K562 (cell line): ENCODE data around the gene GLRX2. TPM values are rescaled to one million over a fixed set of nuclear protein-coding genes. Genes with fewer than 3 reads are reported as not detected.
A peak's percentile ranks its signal among the peaks of the same experiment; 100 is the strongest.

Experiments
- ATAC-seq: fragments of 200-7000 bp; cut with Tn5 transposase; 3 replicates; pipeline ENCODE4 v1.9.1; 2020; ENCODE audit warnings: moderate library complexity
- BruUV-seq: library from RNA; stranded (reverse); fragments of 400-500 nt; replicated peaks from 2 replicates; lab custom pipeline; 2021; lab: Mats Ljungman, UMichigan
- CTCF ChIA-PET: fragments of 300-600 bp; formaldehyde crosslinking; extraction: SDS; loops from one replicate; lab custom pipeline; 2021; ENCODE audit warnings: low intra/inter-chr PET ratio; lab: Yijun Ruan, JAX
- POLR2A ChIA-PET: fragments of 300-600, 350-650 bp; sonication (Branson Sonifier 250); formaldehyde crosslinking; extraction: SDS; loops from one replicate; lab custom pipeline; 2021; ENCODE audit warnings: antibody characterized with exemption, inconsistent platforms; lab: Yijun Ruan, JAX
- DNase-seq, 4 experiments: peaks; one replicate each; pipeline versions ENCODE4 v3.0.0 to v3.0.0-alpha.2; 2011 to 2018; ENCODE audit warnings: low spot score in 3 of 4, mixed read lengths in 3 of 4; ENCODE audit errors: extremely low read depth in 1 of 4
- FAIRE-seq: peaks from 2 replicates; lab custom pipeline; 2011; peaks lifted over from hg19 to GRCh38; lab: Jason Lieb, UNC
- H2AFZ ChIP-seq: 2 replicates; pipeline ENCODE4 v1.6.0; 2011; ENCODE audit warnings: low read depth, low read length, control low read depth, inconsistent platforms
- H3K27ac ChIP-seq: fragments of 200-600 bp; 3 replicates; pipeline ENCODE4 v1.8.0; 2011; ENCODE audit warnings: low read depth, mild to moderate bottlenecking, control low read depth, inconsistent platforms, low read length, moderate library complexity, mixed read lengths; ENCODE audit errors: extremely low read depth
- H3K27me3 ChIP-seq, 2 experiments: fragments of 300-600 bp in 1 of 2; 2 replicates in 1 of 2; 3 replicates in 1 of 2; pipeline versions ENCODE4 v1.6.0 to v1.8.0; 2011; ENCODE audit warnings: inconsistent platforms in 2 of 2, low read length in 2 of 2, mild to moderate bottlenecking in 1 of 2, mixed read lengths in 1 of 2, moderate library complexity in 1 of 2; ENCODE audit not compliant: control insufficient read depth in 2 of 2, insufficient read depth in 2 of 2
- H3K36me3 ChIP-seq: fragments of 300-600 bp; 3 replicates; pipeline ENCODE4 v1.8.0; 2011; ENCODE audit warnings: mild to moderate bottlenecking, low read length, inconsistent platforms; ENCODE audit not compliant: control insufficient read depth, insufficient read depth
- H3K4me1 ChIP-seq, 2 experiments: fragments of 200-600 bp in 1 of 2; replicated peaks in 1 of 2; 2 replicates in 1 of 2; 3 replicates in 1 of 2; pipeline versions ENCODE4 v1.5.1 to v1.8.0; 2011; ENCODE audit warnings: inconsistent platforms in 2 of 2, low read length in 2 of 2, mild to moderate bottlenecking in 1 of 2, mixed read lengths in 1 of 2, moderate library complexity in 1 of 2; ENCODE audit not compliant: control insufficient read depth in 2 of 2, insufficient read depth in 2 of 2
- H3K4me2 ChIP-seq: 2 replicates; pipeline ENCODE4 v1.6.1; 2011; ENCODE audit warnings: low read length, control low read depth, inconsistent platforms, mixed read lengths; ENCODE audit not compliant: insufficient read depth
- H3K4me3 ChIP-seq: fragments of 200-600 bp; sonication (generic), shearing (Covaris generic); 2 replicates; pipeline ENCODE4 v1.5.1; 2016; ENCODE audit warnings: control low read depth, inconsistent platforms
- H3K79me2 ChIP-seq: fragments of 200-600 bp; 3 replicates; pipeline ENCODE4 v1.8.0; 2011; ENCODE audit warnings: low read length, inconsistent platforms; ENCODE audit not compliant: control insufficient read depth, insufficient read depth
- H3K9ac ChIP-seq, 2 experiments: 2 replicates each; pipeline versions ENCODE4 v1.6.0 to v1.6.1; 2011; ENCODE audit warnings: low read depth in 2 of 2, low read length in 2 of 2, control low read depth in 1 of 2, inconsistent platforms in 1 of 2, mild to moderate bottlenecking in 1 of 2, mixed read lengths in 1 of 2; ENCODE audit not compliant: insufficient read depth in 1 of 2
- H3K9me1 ChIP-seq: one replicate; pipeline ENCODE4 v1.6.0; 2011; ENCODE audit warnings: inconsistent platforms, mild to moderate bottlenecking, low read length, moderate library complexity; ENCODE audit not compliant: control insufficient read depth, insufficient read depth
- H3K9me3 ChIP-seq: replicated peaks from 2 replicates; pipeline ENCODE4 v1.5.1; 2011; ENCODE audit warnings: low read depth, low read length, inconsistent platforms; ENCODE audit not compliant: control insufficient read depth, insufficient read depth
- H4K20me1 ChIP-seq: replicated peaks from 2 replicates; pipeline ENCODE4 v1.6.1; 2011; ENCODE audit warnings: low read length, inconsistent platforms, mixed read lengths; ENCODE audit not compliant: control insufficient read depth, insufficient read depth
- AFF4 ChIP-seq: sonication (generic); formaldehyde crosslinking; IDR thresholded peaks from 2 replicates; pipeline ENCODE4 v1.8.0; 2023; ENCODE audit warnings: mild to moderate bottlenecking, missing genetic modification reagents
- ATF3 ChIP-seq, 2 experiments: fragments of 450-650 bp in 1 of 2; sonication (generic) in 1 of 2; formaldehyde crosslinking in 1 of 2; IDR thresholded peaks in 1 of 2; conservative IDR thresholded peaks in 1 of 2; 2 replicates each; pipeline versions ENCODE4 v1.6.1 to v1.8.1; 2016 to 2023; ENCODE audit warnings: mild to moderate bottlenecking in 2 of 2, moderate library complexity in 2 of 2, inconsistent platforms in 1 of 2, missing genetic modification reagents in 1 of 2
- CEBPG ChIP-seq, 3 experiments: fragments of 200-800 bp in 1 of 3; sonication (Bioruptor generic) in 1 of 3; sonication (generic) in 1 of 3; formaldehyde crosslinking in 1 of 3; IDR thresholded peaks in 2 of 3; conservative IDR thresholded peaks in 1 of 3; 2 replicates each; pipeline versions ENCODE4 v1.6.1 to v1.8.0; 2016 to 2022; ENCODE audit warnings: missing compliant biosample characterization in 2 of 3, missing genetic modification characterization in 2 of 3, mild to moderate bottlenecking in 1 of 3, missing genetic modification reagents in 1 of 3
- CXXC5 ChIP-seq: fragments of 250-450 bp; sonication (Bioruptor Pico); IDR thresholded peaks from 2 replicates; pipeline ENCODE4 v1.8.0; 2022; ENCODE audit warnings: inconsistent platforms, mild to moderate bottlenecking, moderate library complexity
- MYC ChIP-seq, 2 experiments: fragments of 250-450 bp in 1 of 2; sonication (Bioruptor Pico) in 1 of 2; IDR thresholded peaks; 2 replicates each; pipeline versions ENCODE4 v1.5.1 to v1.6.1; 2012 to 2021; ENCODE audit warnings: low read depth in 2 of 2, borderline replicate concordance in 1 of 2, improper control_type of control experiment in 1 of 2, low read length in 1 of 2, mild to moderate bottlenecking in 1 of 2, moderate library complexity in 1 of 2
- RBM25 ChIP-seq: fragments of 200-400 bp; formaldehyde crosslinking; IDR thresholded peaks from 2 replicates; pipeline ENCODE4 v1.6.1; 2018; ENCODE audit warnings: low read length, low read depth, moderate library complexity; ENCODE audit not compliant: severe bottlenecking
- SMAD4 ChIP-seq: fragments of 250-450 bp; sonication (Bioruptor Pico); conservative IDR thresholded peaks from 2 replicates; pipeline ENCODE4 v1.8.0; 2021; ENCODE audit warnings: inconsistent platforms, mild to moderate bottlenecking, moderate library complexity
- TRIM24 ChIP-seq, 2 experiments: fragments of 450-650 bp; IDR thresholded peaks; 2 replicates each; pipeline ENCODE4 v1.6.1; 2016
- ZFP91 ChIP-seq: sonication (generic); formaldehyde crosslinking; IDR thresholded peaks from 2 replicates; pipeline ENCODE4 v1.8.0; 2022; ENCODE audit warnings: mild to moderate bottlenecking, missing genetic modification reagents
- ZNF79 ChIP-seq: fragments of 250-450 bp; sonication (Bioruptor Pico); IDR thresholded peaks from 2 replicates; pipeline ENCODE4 v1.4.0; 2020; ENCODE audit warnings: low read depth, mild to moderate bottlenecking, moderate library complexity
- WGBS: fragments of 100-300 bp; shearing (Covaris generic); methylation state at CpG from one replicate; pipeline ENCODE4 v1.1.6; 2016; ENCODE audit warnings: low coverage, mixed read lengths; ENCODE audit not compliant: insufficient coverage; ENCODE audit errors: missing lambda C conversion rate; 5-methylcytosine and 5-hydroxymethylcytosine counted together
- in situ Hi-C: fragments of 300-500 bp; cut with MboI; formaldehyde crosslinking; loops from 4 replicates; pipeline ENCODE4 v1.15.0; 2018; ENCODE audit warnings: inconsistent platforms, mixed read lengths
- intact Hi-C: fragments of 100-400 bp; cut with micrococcal nuclease; formaldehyde crosslinking; loops from 2 replicates; pipeline ENCODE4 v1.14.2; 2022
- polyA plus RNA-seq, 8 experiments: library from polyadenylated mRNA; depleted of rRNA in 4 of 8; stranded (reverse) in 5 of 8; unstranded in 3 of 8; fragments of >200 nt; fragmentation: Nextera tagmentation in 2 of 8; fragmentation: Illumina TruSeq in 1 of 8; extraction: Ambion mirVana in 2 of 8; extraction: Trizol in 1 of 8; gene quantifications; 2 replicates each; pipeline versions ENCODE4 v1.2.1 to v1.2.3, GENCODE V29; 2011 to 2014; ENCODE audit warnings: inconsistent platforms in 1 of 8, missing spikeins in 1 of 8
- total RNA-seq, 7 experiments: library from RNA; depleted of rRNA in 6 of 7; stranded (reverse); fragments of >200 nt in 6 of 7; fragmentation: Illumina TruSeq in 2 of 7; extraction: Trizol in 2 of 7; gene quantifications; 2 replicates each; pipeline versions ENCODE4 v1.2.1 to v1.2.3, GENCODE V29; 2011 to 2021; ENCODE audit warnings: low replicate concordance in 1 of 7

Gene GLRX2
- total and polyA plus RNA-seq, 9 of the 15 experiments (the other 6 are each of a cell fraction or from before 2014, with no cell fraction given), result 13.3 to 82.6 (median 55.1) TPM

- TF ChIP-seq RBM25, result peak; percentile 18
- TF ChIP-seq ZNF79 (CRISPR knock-in tag), result peak; percentile 83
- peak; percentile 74 for TF ChIP-seq CEBPG (CRISPR knock-in tag; IDR thresholded peaks at IDR 0.05)
- peak in 1 of 2 experiments; percentile 79; a peak in 2 of 4 replicates for TF ChIP-seq CEBPG (tag; conservative IDR thresholded peaks at IDR 0.05 in 1 of 2, IDR thresholded peaks at IDR 0.05 in 1 of 2)
- 0 out of 2 replicates have a peak, but pooled peaks have one; percentile 44 for TF ChIP-seq SMAD4
- peak in 1 of 2 experiments; percentile 14; a peak in 1 of 4 replicates for TF ChIP-seq TRIM24 (IDR thresholded peaks at IDR 0.05)
- no peak for TF ChIP-seq AFF4 (CRISPR knock-in tag)
- 0 out of 2 replicates have a peak, but pooled peaks have one; percentile 18 for TF ChIP-seq CXXC5 (CRISPR knock-in tag)
- TF ChIP-seq ZFP91 (CRISPR knock-in tag), result no peak
- TF ChIP-seq ATF3 (IDR thresholded peaks at IDR 0.05), result peak; percentile 55
- TF ChIP-seq ATF3 (CRISPR knock-in tag; conservative IDR thresholded peaks at IDR 0.05), result no peak
- TF ChIP-seq MYC (IDR thresholded peaks at IDR 0.05; ENCODE audit: low read depth, low read length), result no peak
- TF ChIP-seq MYC (CRISPR knock-in tag; IDR thresholded peaks at IDR 0.05; ENCODE audit: borderline replicate concordance, low read depth), result no peak
- FAIRE-seq, result no peak
- Histone ChIP-seq H3K4me2 (no peak overlapping the region), H3K9me1 (no peaks in the 10 kb centered on the region), H4K20me1 (no peaks in the 10 kb centered on the region), H3K79me2 (peaks cover 40% of the 10 kb centered on the region), H3K27me3 (no peaks in the 10 kb centered on the region), H3K4me3 (no peak overlapping the region), H2AFZ (no peak overlapping the region), H3K27ac (no peak overlapping the region; the same call in 2 of the 3 replicates), H3K4me1 (peaks cover 10 to 18% of the 10 kb centered on the region in 2 experiments; a peak in 4 of 5 replicates), H3K9me3 (no peaks in the 10 kb centered on the region), H3K36me3 (peaks cover 47% of the 10 kb centered on the region), H3K9ac (no peak overlapping the region)
- ChIA-PET POLR2A (interaction anchor here (2.2 to 4.9 kb wide), 2 partner anchors 9 to 44 kb away, joined by 26 to 29 read pairs; partner anchors contain the start of genes RO60 and UCHL5), CTCF (no interaction called here)
- no peak for ATAC-seq
- no peak for DNase-seq
- in situ Hi-C loops, result no loop called here
- intact Hi-C loops, result no loop called here
- BruUV-seq, result no TSS peak
- 73% methylated on average over 5 of the region's 5 CpGs for WGBS
Observed at GRCh38 chr1:193102662-193103061, 2.6 kb downstream of the GLRX2 start.
